SK-N-SH (cell line): ENCODE data around the gene UBE2G2.

Experiments used
- FOXJ3 ChIP-seq: sonication (generic); formaldehyde crosslinking; IDR thresholded peaks from 2 replicates; pipeline ENCODE4 v1.5.1; 2020; ENCODE audit warnings: mild to moderate bottlenecking, missing genetic modification reagents
- POLR2AphosphoS5 ChIP-seq: IDR thresholded peaks from 2 replicates; pipeline ENCODE4 v1.6.1; 2012; ENCODE audit warnings: low read depth, low read length
- TF ChIP-seq, protein P1 (sequence below): fragments of 200-600 bp; sonication (generic); IDR thresholded peaks from 2 replicates; pipeline ENCODE4 v1.6.1; 2017; ENCODE audit warnings: antibody characterized with exemption, mild to moderate bottlenecking, moderate library complexity

- TF ChIP-seq, protein P1, sequence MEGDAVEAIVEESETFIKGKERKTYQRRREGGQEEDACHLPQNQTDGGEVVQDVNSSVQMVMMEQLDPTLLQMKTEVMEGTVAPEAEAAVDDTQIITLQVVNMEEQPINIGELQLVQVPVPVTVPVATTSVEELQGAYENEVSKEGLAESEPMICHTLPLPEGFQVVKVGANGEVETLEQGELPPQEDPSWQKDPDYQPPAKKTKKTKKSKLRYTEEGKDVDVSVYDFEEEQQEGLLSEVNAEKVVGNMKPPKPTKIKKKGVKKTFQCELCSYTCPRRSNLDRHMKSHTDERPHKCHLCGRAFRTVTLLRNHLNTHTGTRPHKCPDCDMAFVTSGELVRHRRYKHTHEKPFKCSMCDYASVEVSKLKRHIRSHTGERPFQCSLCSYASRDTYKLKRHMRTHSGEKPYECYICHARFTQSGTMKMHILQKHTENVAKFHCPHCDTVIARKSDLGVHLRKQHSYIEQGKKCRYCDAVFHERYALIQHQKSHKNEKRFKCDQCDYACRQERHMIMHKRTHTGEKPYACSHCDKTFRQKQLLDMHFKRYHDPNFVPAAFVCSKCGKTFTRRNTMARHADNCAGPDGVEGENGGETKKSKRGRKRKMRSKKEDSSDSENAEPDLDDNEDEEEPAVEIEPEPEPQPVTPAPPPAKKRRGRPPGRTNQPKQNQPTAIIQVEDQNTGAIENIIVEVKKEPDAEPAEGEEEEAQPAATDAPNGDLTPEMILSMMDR: no peak
- TF ChIP-seq POLR2AphosphoS5 (no peak), FOXJ3 (no peak)
Measured at GRCh38 chr21:44812640-44813039, 11.0 kb upstream of the UBE2G2 start.
